Colonic mucosa (tissue), 4 donors: ENCODE data around the gene CSRNP3. TPM values are rescaled to one million over a fixed set of nuclear protein-coding genes. Genes with fewer than 3 reads are reported as not detected.

Source experiments
- DNase-seq: peaks from one replicate; pipeline ENCODE4 v3.0.0-alpha.2; 2020
- H3K27ac ChIP-seq: fragments of 200-600 bp; one replicate; pipeline ENCODE4 v1.8.0; 2021
- H3K27me3 ChIP-seq: fragments of 200-600 bp; one replicate; pipeline ENCODE4 v1.8.0; 2021
- H3K36me3 ChIP-seq: fragments of 200-600 bp; one replicate; pipeline ENCODE4 v1.8.0; 2021
- H3K4me1 ChIP-seq: fragments of 200-600 bp; one replicate; pipeline ENCODE4 v1.8.0; 2021; ENCODE audit warnings: mild to moderate bottlenecking
- H3K4me3 ChIP-seq: fragments of 200-600 bp; one replicate; pipeline ENCODE4 v1.8.0; 2021
- H3K9ac ChIP-seq, 2 donors: one replicate each; pipeline ENCODE4 v1.7.0; 2013; ENCODE audit warnings: control low read depth in 2 of 2, low read depth in 2 of 2, low read length in 2 of 2
- H3K9me3 ChIP-seq: fragments of 200-600 bp; one replicate; pipeline ENCODE4 v1.8.0; 2021
- intact Hi-C: fragments of 100-400 bp; cut with DNase I; formaldehyde crosslinking; loops from one replicate; pipeline ENCODE4 v1.14.1; 2022
- total RNA-seq, 2 donors: library from RNA; stranded (reverse); fragmentation: NEBNext Ultra II Directional in 1 of 2; extraction: Animal tissue kit (Norgen Biotek cat#: 25700) in 1 of 2; gene quantifications; one replicate each; pipeline ENCODE4 v1.2.1, GENCODE V29; 2021
- TF ChIP-seq, protein P1 (sequence below): fragments of 200-600 bp; IDR thresholded peaks from one replicate; pipeline ENCODE4 v1.8.0; 2022; ENCODE audit warnings: antibody characterized with exemption, mild to moderate bottlenecking
- donor health status: healthy.
- donor health status: DM: no; HTN: no; CAD: no.
- donor health status: DM: no; HTN: no; CAD: no.

Gene CSRNP3
- total RNA-seq, 2 donors from 2014 or later = 1.5 to 2.0 TPM

DNA sequence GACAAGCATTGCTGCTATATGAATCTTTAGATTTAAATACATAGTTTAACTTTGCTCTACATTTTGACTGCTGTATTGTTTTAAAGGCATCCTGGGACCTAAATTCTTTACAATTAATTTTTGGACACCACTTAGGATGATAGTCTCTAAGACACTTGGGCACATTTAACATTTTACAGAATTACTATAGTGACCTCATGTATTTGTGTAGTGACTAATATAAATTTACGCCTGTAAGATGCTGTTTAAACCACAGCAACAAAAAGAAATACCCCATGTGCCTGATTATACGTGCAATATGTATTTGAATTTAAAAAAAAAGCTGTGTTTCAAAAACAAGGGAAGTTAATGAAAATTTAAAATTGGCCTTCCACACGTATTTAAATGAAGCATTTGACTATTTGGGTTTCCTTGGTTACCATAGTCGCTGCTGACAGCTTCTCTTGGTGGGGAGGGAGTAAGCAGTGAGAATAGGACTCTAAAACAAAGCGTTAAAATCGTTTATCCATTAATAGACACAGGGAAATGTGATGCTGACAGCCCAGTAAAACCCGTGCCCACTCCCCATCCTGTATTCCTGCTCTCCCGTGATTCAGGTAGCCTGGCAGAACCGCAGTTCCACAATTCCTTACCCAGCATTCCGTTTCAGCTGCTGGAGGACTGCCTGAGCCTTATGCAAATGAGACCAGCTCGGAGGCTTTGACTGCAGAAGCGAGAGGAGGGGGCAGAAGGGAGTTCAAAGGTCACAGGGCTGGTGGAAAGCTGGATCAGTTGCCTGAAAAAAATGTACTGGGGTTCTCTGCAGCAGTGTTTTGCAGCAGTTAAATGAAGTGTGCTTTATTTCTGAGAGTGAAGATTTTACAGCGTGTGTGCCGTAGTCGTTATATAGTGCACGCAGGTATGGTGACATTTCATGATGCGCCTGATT, 104.3 kb downstream of the CSRNP3 start:
- Histone ChIP-seq H3K4me3 (peak overlapping the region; percentile 33), H3K36me3 (no peaks in the 10 kb centered on the region), H3K27ac (no peak overlapping the region), H3K4me1 (no peaks in the 10 kb centered on the region), H3K9me3 (no peaks in the 10 kb centered on the region), H3K27me3 (no peaks in the 10 kb centered on the region), H3K9ac (peak overlapping the region in 1 of 2 donors; percentile 1)
- TF ChIP-seq, protein P1, sequence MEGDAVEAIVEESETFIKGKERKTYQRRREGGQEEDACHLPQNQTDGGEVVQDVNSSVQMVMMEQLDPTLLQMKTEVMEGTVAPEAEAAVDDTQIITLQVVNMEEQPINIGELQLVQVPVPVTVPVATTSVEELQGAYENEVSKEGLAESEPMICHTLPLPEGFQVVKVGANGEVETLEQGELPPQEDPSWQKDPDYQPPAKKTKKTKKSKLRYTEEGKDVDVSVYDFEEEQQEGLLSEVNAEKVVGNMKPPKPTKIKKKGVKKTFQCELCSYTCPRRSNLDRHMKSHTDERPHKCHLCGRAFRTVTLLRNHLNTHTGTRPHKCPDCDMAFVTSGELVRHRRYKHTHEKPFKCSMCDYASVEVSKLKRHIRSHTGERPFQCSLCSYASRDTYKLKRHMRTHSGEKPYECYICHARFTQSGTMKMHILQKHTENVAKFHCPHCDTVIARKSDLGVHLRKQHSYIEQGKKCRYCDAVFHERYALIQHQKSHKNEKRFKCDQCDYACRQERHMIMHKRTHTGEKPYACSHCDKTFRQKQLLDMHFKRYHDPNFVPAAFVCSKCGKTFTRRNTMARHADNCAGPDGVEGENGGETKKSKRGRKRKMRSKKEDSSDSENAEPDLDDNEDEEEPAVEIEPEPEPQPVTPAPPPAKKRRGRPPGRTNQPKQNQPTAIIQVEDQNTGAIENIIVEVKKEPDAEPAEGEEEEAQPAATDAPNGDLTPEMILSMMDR = no peak
- intact Hi-C loops = no loop called here
- DNase-seq = peak; percentile 73

DNA sequence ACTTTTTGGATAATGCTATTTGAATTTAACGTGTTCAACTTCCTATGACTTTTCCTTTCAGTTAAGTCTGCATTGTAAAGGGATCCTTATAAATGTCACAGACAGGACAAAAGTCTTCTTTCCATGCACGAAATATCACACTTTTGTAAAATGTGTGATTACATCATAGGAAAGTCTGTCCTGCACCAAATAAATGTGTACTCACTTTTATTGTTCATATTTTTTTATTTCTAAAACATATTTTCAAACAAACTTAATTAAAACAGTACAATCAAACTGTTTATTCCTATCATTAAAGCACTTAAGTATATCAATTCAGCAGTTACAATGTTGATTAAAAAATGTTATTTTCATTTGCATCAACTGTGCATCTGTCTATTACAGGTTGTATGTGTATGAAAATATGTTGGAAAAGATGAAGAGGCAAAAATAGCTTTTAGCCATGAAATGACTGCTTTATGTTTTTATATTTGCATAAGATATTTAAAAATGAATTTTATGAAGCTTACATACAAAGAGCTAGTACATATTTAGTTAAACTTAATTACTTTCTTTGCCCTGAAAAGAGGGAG, 105.6 kb downstream of the CSRNP3 start:
- Histone ChIP-seq H3K9ac (no peak overlapping the region), H3K4me1 (no peaks in the 10 kb centered on the region), H3K36me3 (no peaks in the 10 kb centered on the region), H3K9me3 (no peaks in the 10 kb centered on the region), H3K27me3 (no peaks in the 10 kb centered on the region), H3K27ac (no peak overlapping the region), H3K4me3 (no peak overlapping the region)
- intact Hi-C loops = no loop called here
- TF ChIP-seq, protein P1 = no peak
- no peak for DNase-seq

DNA sequence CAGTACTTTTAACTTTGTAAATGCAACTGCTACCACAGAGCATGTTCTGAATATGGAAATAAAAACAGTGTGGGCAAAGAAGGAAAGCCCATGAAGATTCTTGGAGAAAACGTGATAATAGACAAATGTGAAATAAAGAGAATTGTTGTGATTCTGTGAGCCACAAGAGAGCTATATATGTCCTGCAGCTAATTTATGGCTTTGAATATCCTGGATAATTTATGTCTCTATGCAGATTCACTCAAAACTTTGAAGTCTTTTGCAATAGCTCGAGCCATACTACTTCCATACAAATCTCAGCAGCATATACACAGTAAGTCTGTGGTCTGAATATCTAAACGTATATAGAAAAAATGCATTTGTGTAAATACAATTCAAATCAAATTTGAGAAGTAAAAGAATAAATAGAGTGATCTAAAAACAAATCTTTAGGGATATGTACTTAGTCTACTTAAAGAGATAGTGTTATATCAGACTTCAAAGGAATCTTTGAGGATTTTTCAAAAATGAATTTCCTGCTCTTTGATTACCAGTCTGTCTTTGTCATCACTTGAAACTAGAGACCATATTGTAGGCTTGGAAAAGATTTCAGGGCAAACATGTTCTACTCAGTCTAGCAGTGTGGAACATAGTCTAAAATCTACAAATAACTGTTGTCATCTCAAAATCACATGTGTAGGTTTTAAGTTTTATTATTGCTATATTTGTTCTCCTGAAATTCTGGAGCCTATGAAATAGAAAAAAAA, 107.1 kb downstream of the CSRNP3 start:
- Histone ChIP-seq H3K4me3 (no peak overlapping the region), H3K36me3 (no peaks in the 10 kb centered on the region), H3K27me3 (no peaks in the 10 kb centered on the region), H3K9me3 (no peaks in the 10 kb centered on the region), H3K4me1 (no peaks in the 10 kb centered on the region), H3K27ac (no peak overlapping the region), H3K9ac (no peak overlapping the region)
- TF ChIP-seq, protein P1 = no peak
- DNase-seq = no peak
- intact Hi-C loops = no loop called here

DNA sequence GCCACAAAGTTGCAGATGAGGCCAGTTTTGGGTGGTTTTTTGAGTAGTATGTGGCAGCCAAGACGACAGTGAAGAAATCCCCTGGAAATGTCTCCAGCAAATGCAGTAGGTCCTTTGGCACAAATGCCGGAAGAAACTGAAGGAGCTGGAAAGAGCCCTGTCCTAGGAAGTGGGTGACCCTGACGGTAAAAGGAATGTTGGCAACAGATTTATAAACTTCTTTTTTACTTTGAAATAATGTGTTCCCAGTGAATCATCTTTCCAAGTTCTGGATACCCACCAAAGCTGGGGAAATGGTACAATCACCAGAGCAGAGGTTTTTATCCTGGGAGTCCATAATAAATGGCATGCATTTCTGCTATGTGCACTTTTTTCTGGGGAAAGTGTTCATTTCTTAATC, 112.9 kb downstream of the CSRNP3 start:
- intact Hi-C loops = no loop called here
- no peak for DNase-seq
- TF ChIP-seq, protein P1 = no peak

DNA sequence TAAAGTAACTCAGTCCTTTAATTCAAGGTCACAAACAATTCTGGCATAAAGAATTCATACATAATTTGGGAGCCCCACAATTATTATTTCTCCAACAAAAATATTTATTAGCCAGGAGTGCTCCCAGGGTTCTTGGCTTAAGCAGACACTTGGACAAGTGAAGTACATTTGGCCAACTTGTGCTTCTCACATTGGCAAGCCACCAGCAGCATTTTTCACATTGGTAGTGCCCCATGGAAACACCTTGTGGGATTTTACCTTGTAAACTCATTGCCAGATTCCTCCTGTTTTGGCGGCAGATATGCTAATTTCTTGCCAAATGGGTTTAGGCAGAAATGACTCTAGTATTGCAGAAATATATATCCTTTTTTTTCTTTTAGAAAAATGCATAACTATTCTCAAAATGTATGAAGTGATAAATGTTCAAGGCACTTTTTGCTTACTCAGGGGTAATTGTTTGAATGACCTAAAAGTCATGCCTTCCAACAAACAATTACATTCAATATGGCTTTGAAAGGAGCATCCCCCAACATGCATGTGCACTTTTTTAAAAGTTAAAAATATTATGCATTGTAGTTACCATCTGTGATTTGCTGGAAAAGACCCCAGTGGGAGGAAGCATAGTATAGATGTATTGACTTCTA, 113.5 kb downstream of the CSRNP3 start:
- no peak for DNase-seq
- Histone ChIP-seq H3K36me3 (no peaks in the 10 kb centered on the region), H3K9ac (no peak overlapping the region), H3K4me3 (no peak overlapping the region), H3K4me1 (no peaks in the 10 kb centered on the region), H3K9me3 (no peaks in the 10 kb centered on the region), H3K27me3 (no peaks in the 10 kb centered on the region), H3K27ac (no peak overlapping the region)
- intact Hi-C loops = no loop called here
- TF ChIP-seq, protein P1 = no peak

More for the DNA sequence above, 112.9 kb downstream of the CSRNP3 start:
- Histone ChIP-seq H3K4me3 (no peak overlapping the region), H3K36me3 (no peaks in the 10 kb centered on the region), H3K9me3 (no peaks in the 10 kb centered on the region), H3K27ac (no peak overlapping the region), H3K9ac (no peak overlapping the region), H3K27me3 (no peaks in the 10 kb centered on the region), H3K4me1 (no peaks in the 10 kb centered on the region)
